OCI-LY7 (cell line): Measurements from ENCODE around the gene GPR75. TPM values are rescaled to one million over a fixed set of nuclear protein-coding genes. Genes with fewer than 3 reads are reported as not detected.
"Not testable (repeated sequence)": the region's sequence is repeated elsewhere in the genome, so short reads cannot be mapped to it uniquely, and the experiment has no call there.

ENCODE experiments used
- BruUV-seq: library from RNA; stranded (reverse); fragments of 400-500 nt; replicated peaks from 2 replicates; lab custom pipeline; 2021; lab: Mats Ljungman, UMichigan
- CTCF ChIA-PET: fragments of 300-600 bp; sonication (Branson Sonifier 250); formaldehyde crosslinking; loops from one replicate; lab custom pipeline; 2022; ENCODE audit warnings: antibody characterized with exemption; ENCODE audit not compliant: unreplicated experiment; lab: Charles Lee
- POLR2A ChIA-PET: fragments of 300-600 bp; sonication (Branson Sonifier 250); formaldehyde crosslinking; loops from one replicate; lab custom pipeline; 2022; ENCODE audit warnings: antibody characterized with exemption; lab: Charles Lee
- DNase-seq: peaks from one replicate; pipeline ENCODE4 v3.0.0-alpha.2; 2015; ENCODE audit warnings: low spot score
- H2AFZ ChIP-seq: fragments of 200-600 bp; sonication (generic), shearing (Covaris generic); 2 replicates; pipeline ENCODE4 v1.6.1; 2014; ENCODE audit warnings: mild to moderate bottlenecking, antibody characterized with exemption, low read length, moderate library complexity
- H3K27ac ChIP-seq: fragments of 200-600 bp; sonication (generic); 2 replicates; pipeline ENCODE4 v1.5.1; 2014; ENCODE audit warnings: mixed run types, low read depth, mild to moderate bottlenecking, moderate library complexity, low read length, inconsistent platforms; ENCODE audit not compliant: poor library complexity, severe bottlenecking
- H3K36me3 ChIP-seq: fragments of 200-600 bp; sonication (generic); 2 replicates; pipeline ENCODE4 v1.6.1; 2014; ENCODE audit warnings: mild to moderate bottlenecking, antibody characterized with exemption, low read length, moderate library complexity, mixed read lengths; ENCODE audit not compliant: insufficient read depth
- H3K4me1 ChIP-seq: fragments of 200-600 bp; sonication (generic); 2 replicates; pipeline ENCODE4 v1.5.1; 2014; ENCODE audit warnings: mild to moderate bottlenecking, low read length; ENCODE audit not compliant: insufficient read depth, poor library complexity, severe bottlenecking
- H3K4me2 ChIP-seq: fragments of 200-600 bp; sonication (generic); 2 replicates; pipeline ENCODE4 v1.6.1; 2014; ENCODE audit warnings: mild to moderate bottlenecking, low read length
- H3K4me3 ChIP-seq: fragments of 200-600 bp; sonication (generic); 2 replicates; pipeline ENCODE4 v1.5.1; 2014; ENCODE audit warnings: mild to moderate bottlenecking, low read depth, low read length; ENCODE audit not compliant: poor library complexity, severe bottlenecking
- H3K79me2 ChIP-seq: fragments of 200-600 bp; sonication (generic); 2 replicates; pipeline ENCODE4 v1.6.1; 2016; ENCODE audit warnings: low read depth, mild to moderate bottlenecking, low read length, moderate library complexity, mixed read lengths; ENCODE audit not compliant: insufficient read depth
- H3K9me2 ChIP-seq: fragments of 200-600 bp; sonication (generic); 2 replicates; pipeline ENCODE4 v1.6.1; 2016; ENCODE audit warnings: mild to moderate bottlenecking, low read length, mixed read lengths; ENCODE audit not compliant: insufficient read depth
- H3K9me3 ChIP-seq: fragments of 200-600 bp; sonication (generic); 2 replicates; pipeline ENCODE4 v1.6.1; 2014; ENCODE audit warnings: mild to moderate bottlenecking, mixed run types, low read length, mixed read lengths
- H4K20me1 ChIP-seq: fragments of 200-600 bp; sonication (generic); 2 replicates; pipeline ENCODE4 v1.6.1; 2014; ENCODE audit warnings: mild to moderate bottlenecking, antibody characterized with exemption, low read length, moderate library complexity, mixed read lengths; ENCODE audit not compliant: insufficient read depth
- EZH2phosphoT487 ChIP-seq: fragments of 200-600 bp; sonication (generic); IDR thresholded peaks from 2 replicates; pipeline ENCODE4 v1.6.1; 2018; ENCODE audit warnings: low read depth, borderline replicate concordance, mild to moderate bottlenecking, mixed run types, antibody characterized with exemption, low read length, moderate library complexity, mixed read lengths
- intact Hi-C: fragments of 100-400 bp; cut with micrococcal nuclease; formaldehyde crosslinking; loops from one replicate; pipeline ENCODE4 v1.10.0; 2022; ENCODE audit not compliant: unreplicated experiment
- total RNA-seq, 2 experiments: library from RNA; depleted of rRNA in 1 of 2; stranded (reverse); fragments of >200 nt in 1 of 2; shearing (Covaris generic) in 1 of 2; gene quantifications; 2 replicates each; pipeline ENCODE4 v1.2.3, GENCODE V29; 2014 to 2022
- TF ChIP-seq, protein P1 (sequence below): fragments of 200-600 bp; sonication (generic); conservative IDR thresholded peaks from 2 replicates; pipeline ENCODE4 v1.5.1; 2014; ENCODE audit warnings: mild to moderate bottlenecking, antibody characterized with exemption, low read length, moderate library complexity, mixed read lengths

Gene GPR75
- total RNA-seq, 2 experiments from 2014 or later = 4.8 to 5.7 TPM

DNA sequence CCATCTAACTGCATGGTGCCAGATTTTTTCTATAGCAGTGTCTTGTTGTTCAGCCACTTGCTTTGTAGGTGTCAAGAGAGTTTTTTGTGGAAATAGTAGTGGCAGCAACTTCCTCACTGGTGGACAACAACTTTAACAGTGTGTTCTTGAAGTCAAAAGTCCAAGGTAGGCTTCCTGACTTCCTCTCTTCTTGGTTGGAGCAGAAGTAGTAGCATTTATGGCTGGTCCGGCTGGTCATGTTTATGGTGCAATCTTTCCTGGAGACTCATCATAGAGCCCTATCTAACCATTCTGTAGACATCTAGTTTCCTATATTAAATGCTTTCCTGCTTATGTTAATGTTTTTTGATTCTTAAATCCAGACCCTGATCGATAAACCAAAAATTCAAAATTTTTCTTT lies 11.7 kb downstream of the GPR75 start:
- ChIA-PET CTCF (no interaction called here), POLR2A (interaction anchor here (1.1 kb wide), 1 partner anchor 11 kb away, joined by 3 read pairs; no protein-coding TSS in a partner anchor)
- Histone ChIP-seq H3K36me3 (peaks cover 5% of the 10 kb centered on the region), H3K4me2 (no peak overlapping the region), H3K27ac (no peak overlapping the region), H3K9me3 (no peaks in the 10 kb centered on the region), H3K79me2 (no peaks in the 10 kb centered on the region), H3K4me3 (no peak overlapping the region), H3K9me2 (no peaks in the 10 kb centered on the region), H2AFZ (no peak overlapping the region), H4K20me1 (no peaks in the 10 kb centered on the region), H3K4me1 (no peaks in the 10 kb centered on the region)
- BruUV-seq = no TSS peak
- DNase-seq = no peak
- TF ChIP-seq EZH2phosphoT487 = no peak
- TF ChIP-seq, protein P1, sequence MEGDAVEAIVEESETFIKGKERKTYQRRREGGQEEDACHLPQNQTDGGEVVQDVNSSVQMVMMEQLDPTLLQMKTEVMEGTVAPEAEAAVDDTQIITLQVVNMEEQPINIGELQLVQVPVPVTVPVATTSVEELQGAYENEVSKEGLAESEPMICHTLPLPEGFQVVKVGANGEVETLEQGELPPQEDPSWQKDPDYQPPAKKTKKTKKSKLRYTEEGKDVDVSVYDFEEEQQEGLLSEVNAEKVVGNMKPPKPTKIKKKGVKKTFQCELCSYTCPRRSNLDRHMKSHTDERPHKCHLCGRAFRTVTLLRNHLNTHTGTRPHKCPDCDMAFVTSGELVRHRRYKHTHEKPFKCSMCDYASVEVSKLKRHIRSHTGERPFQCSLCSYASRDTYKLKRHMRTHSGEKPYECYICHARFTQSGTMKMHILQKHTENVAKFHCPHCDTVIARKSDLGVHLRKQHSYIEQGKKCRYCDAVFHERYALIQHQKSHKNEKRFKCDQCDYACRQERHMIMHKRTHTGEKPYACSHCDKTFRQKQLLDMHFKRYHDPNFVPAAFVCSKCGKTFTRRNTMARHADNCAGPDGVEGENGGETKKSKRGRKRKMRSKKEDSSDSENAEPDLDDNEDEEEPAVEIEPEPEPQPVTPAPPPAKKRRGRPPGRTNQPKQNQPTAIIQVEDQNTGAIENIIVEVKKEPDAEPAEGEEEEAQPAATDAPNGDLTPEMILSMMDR = no peak
- intact Hi-C loops = no loop called here

DNA sequence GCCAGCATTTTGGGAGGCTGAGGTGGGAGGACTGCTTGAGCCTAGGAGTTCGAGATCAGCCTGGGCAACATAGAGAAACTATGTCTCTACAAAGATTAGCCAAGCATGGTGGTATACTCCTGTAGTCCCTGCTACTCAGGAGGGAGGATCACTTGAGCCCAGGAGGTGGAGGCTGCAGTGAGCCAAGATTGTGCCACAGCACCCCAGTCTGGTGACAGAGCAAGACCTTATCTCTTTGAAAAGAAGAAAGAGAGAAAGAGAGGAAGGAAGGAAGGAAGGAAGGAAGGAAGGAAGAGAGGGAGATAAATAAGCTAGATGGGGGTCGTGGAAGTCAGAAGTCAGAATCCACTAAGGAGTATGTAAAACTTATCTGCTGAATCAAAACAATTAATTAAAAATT lies 16.2 kb downstream of the GPR75 start:
- Histone ChIP-seq H3K4me2 (no peak overlapping the region), H3K9me3 (no peaks in the 10 kb centered on the region), H3K4me1 (no peaks in the 10 kb centered on the region), H3K36me3 (no peaks in the 10 kb centered on the region), H4K20me1 (no peaks in the 10 kb centered on the region), H3K4me3 (no peak overlapping the region), H3K9me2 (no peaks in the 10 kb centered on the region), H3K79me2 (no peaks in the 10 kb centered on the region), H3K27ac (no peak overlapping the region), H2AFZ (no peak overlapping the region)
- POLR2A ChIA-PET = no interaction called here
- BruUV-seq = no TSS peak
- DNase-seq = no peak
- intact Hi-C loops = no loop called here
- CTCF ChIA-PET = no interaction called here
- TF ChIP-seq, protein P1 = no peak
- no peak for TF ChIP-seq EZH2phosphoT487

DNA sequence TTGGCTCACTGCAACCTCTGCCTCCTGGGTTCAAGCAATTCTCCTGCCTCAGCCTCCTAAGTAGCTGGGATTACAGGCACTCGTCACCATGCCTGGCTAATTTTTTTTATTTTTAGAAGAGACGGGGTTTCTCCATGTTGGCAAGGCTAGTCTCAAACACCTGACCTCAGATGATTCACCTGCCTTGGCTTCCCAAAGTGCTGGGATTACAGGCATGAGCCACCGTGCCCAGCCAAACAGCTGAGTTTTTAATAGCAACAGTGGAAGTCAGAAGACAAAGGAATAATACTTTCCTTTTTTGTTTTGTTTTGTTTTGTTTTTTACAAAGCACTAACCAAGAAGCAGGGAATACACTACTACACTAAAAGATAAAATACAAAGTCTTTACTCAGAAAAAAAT lies 16.9 kb downstream of the GPR75 start:
- no peak overlapping the region for H3K4me3 ChIP-seq
- DNase-seq = no peak
- H3K4me2 ChIP-seq = no peak overlapping the region
- no peaks in the 10 kb centered on the region for H3K9me2 ChIP-seq
- ChIA-PET CTCF (no interaction called here), POLR2A (interaction anchor here (0.5 kb wide), 1 partner anchor 107 kb away, joined by 3 read pairs; no protein-coding TSS in a partner anchor)
- no peaks in the 10 kb centered on the region for H3K36me3 ChIP-seq
- BruUV-seq = no TSS peak
- TF ChIP-seq EZH2phosphoT487 = no peak
- TF ChIP-seq, protein P1 = no peak
- H3K79me2 ChIP-seq = no peaks in the 10 kb centered on the region
- no peaks in the 10 kb centered on the region for H3K9me3 ChIP-seq
- no peak overlapping the region for H3K27ac ChIP-seq
- H3K4me1 ChIP-seq = no peaks in the 10 kb centered on the region
- H2AFZ ChIP-seq = no peak overlapping the region
- H4K20me1 ChIP-seq = no peaks in the 10 kb centered on the region
- intact Hi-C loops = no loop called here

DNA sequence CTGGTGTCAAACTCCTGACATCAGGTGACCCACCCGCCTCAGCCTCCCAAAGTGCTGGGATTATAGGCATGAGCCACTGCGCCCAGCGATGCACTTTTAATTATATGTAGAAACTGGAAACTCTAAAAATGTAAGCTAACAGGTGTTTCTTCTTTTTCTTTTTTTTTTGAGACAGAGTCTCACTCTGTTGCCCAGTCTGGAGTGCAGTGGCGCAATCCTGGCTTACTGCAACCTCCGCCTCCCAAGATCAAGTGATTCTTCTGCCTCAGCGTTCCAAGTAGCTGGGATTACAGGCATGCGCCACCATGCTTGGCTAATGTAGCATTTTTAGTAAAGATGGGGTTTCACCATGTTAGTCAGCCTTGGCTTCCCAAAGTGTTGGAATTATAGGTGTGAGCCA lies 18.1 kb downstream of the GPR75 start:
- H4K20me1 ChIP-seq, intact Hi-C loops, H3K9me3 ChIP-seq, H3K4me3 ChIP-seq, BruUV-seq, H3K4me2 ChIP-seq, POLR2A ChIA-PET, H3K4me1 ChIP-seq, H3K36me3 ChIP-seq, H3K79me2 ChIP-seq, DNase-seq, H3K9me2 ChIP-seq, CTCF ChIA-PET, H3K27ac ChIP-seq, H2AFZ ChIP-seq: not testable (repeated sequence)
